SKM-1 treated with dmso at 0.1 percent for 144 hours (cell line): ENCODE measurements around the gene MXRA7.
"Not testable (repeated sequence)": the region's sequence is repeated elsewhere in the genome, so short reads cannot be mapped to it uniquely, and the experiment has no call there.

ENCODE experiments used
- DNase-seq: peaks from one replicate; lab custom pipeline; 2025; ENCODE audit not compliant: unreplicated experiment; lab: John Stamatoyannopoulos, UW

Gene MXRA7

GRCh38 chr17:76735586-76736348, 25.0 kb upstream of the MXRA7 start:
- DNase-seq, result no peak

DNA sequence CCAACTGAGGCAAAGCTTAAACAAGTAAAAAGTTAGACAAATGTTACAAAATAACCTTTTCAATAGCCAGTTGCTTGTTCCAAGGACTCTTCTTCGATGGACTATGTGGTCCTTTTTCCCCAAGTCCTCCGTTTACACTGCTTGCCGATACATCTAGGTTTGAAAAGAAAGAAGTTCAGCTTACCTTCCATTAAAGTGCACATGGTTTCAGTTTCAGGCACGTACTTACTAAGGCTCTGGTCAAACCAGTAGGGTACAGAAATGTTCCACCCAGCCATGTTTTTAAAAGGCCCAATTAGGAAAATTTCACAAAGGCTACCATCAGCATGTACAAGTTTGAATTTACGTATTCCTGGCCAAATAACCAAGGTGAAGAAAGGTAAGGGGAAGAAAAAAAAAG, 24.2 kb upstream of the MXRA7 start:
- DNase-seq, result no peak

DNA sequence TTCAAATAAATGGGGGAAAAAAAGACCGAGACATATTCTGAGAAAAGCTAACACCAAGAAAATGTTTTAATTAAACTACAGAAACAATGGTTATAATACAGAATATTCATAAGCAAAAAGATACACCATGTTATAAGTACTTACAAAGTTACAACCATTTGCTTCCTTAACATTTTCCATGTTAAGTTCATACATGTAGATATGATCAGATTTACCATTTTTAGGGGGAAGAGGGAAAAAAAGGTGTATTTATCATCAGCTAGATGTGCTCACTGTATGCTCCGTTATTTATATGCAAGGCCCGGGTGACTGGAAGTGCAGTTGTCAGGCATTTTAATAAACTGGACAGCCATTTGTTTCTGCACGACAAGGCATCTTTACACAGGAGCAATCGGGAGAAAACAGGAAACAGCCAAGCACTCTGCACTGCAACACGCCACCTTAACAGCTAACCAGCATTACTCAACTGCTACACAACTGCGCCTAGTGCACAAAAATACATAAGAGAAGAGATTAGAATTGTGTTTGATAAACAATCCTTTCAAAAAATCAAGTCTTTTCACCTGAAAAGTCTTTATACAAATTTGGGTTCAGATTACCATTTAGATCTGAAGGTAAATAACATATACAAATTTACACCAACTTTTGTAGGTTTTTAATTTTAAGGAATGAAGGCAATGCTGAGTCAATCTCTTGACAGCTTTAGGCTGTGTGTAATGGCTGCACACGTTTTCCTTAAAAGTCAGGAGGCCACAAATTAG, 23.5 kb upstream of the MXRA7 start:
- DNase-seq, result peak; percentile 11

DNA sequence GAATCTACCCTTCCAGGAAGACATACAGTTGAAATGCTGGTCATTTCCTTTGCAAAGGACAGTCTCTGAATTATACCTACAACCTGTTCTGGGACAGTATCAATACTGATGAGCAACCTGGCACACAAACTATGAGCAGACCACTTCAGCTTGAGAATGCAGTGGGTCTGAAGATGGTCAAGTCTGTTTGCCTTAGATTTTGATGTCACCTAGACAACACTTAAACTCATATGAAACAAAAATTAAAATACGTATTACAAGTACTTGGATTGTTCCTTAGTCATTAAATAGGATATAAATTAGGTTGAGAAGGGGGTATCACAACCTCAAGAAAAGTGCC, 22.8 kb upstream of the MXRA7 start:
- no peak for DNase-seq

- no peak for DNase-seq
Measured at GRCh38 chr17:76732734-76733617, 22.2 kb upstream of the MXRA7 start.

- not testable (repeated sequence) for DNase-seq
Measured at GRCh38 chr17:76731800-76732733, 21.3 kb upstream of the MXRA7 start.

GRCh38 chr17:76727745-76728456, 17.1 kb upstream of the MXRA7 start:
- no peak for DNase-seq

- DNase-seq, result peak; percentile 30
Measured at GRCh38 chr17:76726776-76727718, 16.3 kb upstream of the MXRA7 start, which contains the start of gene METTL23. Gene METTL23, plus strand, starts transcription at chr17:76726839. Its CDS starts 2,872 bp downstream, at chr17:76729711.

DNA sequence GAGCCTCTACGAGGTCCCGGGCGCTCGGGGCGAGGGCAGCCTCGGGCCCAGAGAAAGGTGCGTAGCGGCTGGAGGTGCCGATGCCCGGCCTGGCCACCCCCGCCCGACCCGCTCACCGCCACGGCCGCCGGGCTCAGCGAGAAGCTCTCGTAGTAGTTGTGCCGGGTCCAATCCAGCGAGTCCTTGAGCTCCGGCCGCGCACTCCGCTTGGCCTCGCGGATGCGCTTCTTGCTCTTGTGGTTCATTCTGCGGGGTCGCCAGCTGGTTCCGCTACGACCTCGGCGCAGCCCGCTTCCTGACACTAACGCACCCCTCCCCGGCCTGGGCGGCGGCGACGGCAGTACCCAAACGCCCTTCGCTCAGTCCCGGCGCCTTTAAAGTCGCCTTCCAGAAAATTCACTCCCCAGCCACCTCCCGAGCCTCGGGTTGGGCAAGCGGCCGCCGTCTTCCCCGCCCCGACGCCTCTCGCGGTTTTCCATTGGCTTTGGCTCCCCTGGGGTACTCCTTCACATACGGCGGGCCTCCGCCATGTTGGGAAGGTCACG, 15.5 kb upstream of the MXRA7 start, which contains the start of gene JMJD6:
Gene JMJD6, minus strand, starts transcription at position 376 of the 545 bp plus-strand sequence. Its CDS starts 131 bp downstream, at position 245.
- peak; percentile 97 for DNase-seq

DNA sequence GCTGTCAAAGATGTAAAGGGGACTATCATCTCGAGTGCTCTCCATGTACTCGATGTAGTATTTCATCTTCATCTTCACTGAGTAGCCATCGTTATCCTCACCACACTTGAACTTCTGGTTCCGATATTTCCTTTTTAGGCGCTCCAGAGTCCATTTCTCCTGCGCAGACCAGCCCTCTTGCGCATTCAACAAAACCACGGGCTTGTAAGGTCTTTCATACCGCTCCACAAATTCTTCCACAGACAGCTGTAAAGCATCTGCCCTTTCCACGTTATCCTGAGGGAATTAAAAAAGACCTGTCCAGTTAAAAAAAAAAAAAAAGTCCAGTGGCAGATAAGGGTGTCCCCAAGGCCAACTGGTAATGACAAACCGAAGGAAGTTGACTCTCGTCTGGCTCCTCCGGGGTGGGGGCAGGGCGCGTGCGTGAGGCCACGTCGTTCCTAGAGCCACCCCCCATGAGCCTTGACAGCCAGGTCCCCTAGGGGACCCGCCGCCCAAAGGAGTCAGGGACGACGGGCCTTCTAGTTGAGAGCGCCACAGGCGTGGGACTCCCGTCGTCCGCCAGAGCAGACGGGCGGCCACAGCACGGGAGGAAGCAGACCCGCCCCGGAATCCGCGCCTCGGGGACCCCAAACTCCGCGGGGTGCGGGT, 14.9 kb upstream of the MXRA7 start:
- DNase-seq, result peak; percentile 44

GRCh38 chr17:76723812-76724211, 13.0 kb upstream of the MXRA7 start:
- no peak for DNase-seq

GRCh38 chr17:76722977-76723376, 12.2 kb upstream of the MXRA7 start:
- not testable (repeated sequence) for DNase-seq

DNA sequence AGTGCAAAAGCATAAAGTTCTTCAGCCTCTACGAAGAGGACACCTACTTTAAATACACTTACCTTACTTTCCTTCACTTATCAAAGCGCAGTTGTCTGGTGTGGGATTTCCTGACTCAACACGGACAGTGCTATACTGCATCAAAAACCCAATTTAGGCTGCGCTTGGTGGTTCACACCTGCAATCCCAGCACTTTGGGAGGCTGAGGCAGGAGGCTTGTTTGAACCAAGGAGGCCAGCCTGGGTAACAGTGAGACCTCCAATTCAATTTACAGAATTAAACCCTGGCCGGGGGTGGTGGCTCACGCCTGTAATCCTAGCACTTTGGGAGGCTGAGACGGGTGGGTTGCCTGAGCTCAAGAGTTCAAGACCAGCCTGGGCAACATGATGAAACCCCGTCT, 11.5 kb upstream of the MXRA7 start:
- DNase-seq, result no peak

DNA sequence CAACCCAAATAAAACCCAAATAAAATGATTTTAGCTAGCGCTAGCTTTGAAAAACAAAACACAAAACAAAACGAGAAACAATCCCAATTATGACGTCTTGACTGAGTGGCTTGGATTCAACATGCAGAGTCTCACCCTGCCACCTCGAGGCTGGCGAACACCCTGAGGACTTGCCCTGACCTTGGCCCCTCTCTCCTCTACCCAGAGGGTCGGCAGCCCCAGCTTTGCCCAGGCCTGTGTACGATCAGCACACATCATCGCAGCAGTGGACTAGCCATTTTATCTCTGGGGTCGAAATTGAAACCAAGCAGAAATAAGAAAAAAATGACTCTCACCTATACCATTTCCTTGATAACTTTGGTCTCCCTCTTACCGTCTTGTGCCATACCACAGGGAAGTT, 10.7 kb upstream of the MXRA7 start:
- DNase-seq, result no peak

DNA sequence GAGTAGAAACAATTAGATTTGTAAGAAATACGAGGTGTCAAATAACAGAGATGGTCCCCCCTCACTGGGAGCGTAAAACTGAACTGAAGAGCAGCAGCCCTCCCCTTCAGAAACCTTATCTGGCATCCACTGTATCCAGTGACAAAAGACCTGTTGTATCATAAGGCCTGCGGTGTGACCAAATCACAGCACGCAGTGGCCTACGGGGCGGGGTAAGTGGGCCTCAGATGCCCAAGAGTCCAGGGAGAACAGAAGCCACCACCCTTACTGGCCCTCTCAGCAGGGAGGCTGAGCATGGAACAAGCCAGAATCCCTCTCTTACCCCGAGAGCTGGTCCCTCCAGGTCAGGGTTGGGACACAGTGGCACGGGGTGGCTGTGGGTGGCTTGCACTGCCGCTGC, 10.2 kb upstream of the MXRA7 start:
- no peak for DNase-seq

DNA sequence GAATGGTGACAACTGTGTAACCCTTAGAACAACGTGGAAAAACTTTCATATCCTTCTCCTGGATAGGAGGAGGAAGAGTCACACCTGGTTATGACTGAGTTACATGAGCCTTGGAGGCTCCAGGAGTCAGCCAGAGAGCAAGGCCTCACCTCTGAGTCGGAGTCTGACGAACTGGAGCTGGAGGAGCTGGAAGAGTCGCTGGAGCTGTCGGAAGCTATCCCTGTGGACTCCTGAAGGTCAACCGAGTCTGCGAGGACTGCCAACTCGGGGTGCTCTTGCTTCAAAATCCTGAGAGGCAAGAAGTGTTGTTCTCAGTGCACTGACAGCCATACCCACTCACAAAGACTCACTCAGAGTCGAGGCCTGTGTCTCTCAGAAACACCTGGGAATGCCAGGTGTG, 9.4 kb upstream of the MXRA7 start:
- no peak for DNase-seq

DNA sequence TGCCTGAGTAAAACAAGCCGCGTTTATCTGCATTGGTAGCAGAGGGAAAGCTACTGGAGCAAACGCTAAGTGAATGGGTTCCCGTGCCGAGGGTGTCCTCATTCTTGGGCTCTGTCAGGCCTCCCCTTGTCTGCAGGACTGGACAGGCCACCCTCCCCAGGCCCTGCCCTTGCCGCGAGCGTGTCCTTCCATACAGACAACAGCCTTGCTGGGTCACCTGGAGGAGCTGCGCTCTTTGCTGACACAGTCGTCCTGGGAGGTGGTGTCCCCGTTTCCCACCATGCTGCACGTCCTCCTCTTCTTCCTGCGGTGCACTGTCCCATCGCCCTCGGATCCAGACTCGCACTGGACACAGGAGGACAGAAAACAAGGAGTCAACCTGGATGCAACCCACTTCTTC, 7.8 kb upstream of the MXRA7 start:
- DNase-seq, result no peak

GRCh38 chr17:76716839-76717215, 6.1 kb upstream of the MXRA7 start:
- DNase-seq, result no peak
